Transverse colon (tissue), 4 donors: Measurements from ENCODE around the gene PRRT3.

Experiments used
- EP300 ChIP-seq: sonication (generic); formaldehyde crosslinking; IDR thresholded peaks from one replicate; pipeline ENCODE4 v1.6.1; 2017; ENCODE audit warnings: antibody characterized with exemption, low read depth
- POLR2AphosphoS5 ChIP-seq, 3 donors: sonication (generic); formaldehyde crosslinking; IDR thresholded peaks; one replicate each; pipeline ENCODE4 v1.6.1; 2016; ENCODE audit warnings: antibody characterized with exemption in 3 of 3
- TF ChIP-seq, protein P1 (sequence below), 5 experiments: fragments of 200-600 bp in 3 of 5; fragments of 450-650 bp in 2 of 5; sonication (generic) in 3 of 5; IDR thresholded peaks; 1 replicate in 2 of 5; 2 replicates in 3 of 5; pipeline ENCODE4 v1.5.1; 2016 to 2017; ENCODE audit warnings: antibody characterized with exemption in 5 of 5, inconsistent platforms in 3 of 5, mild to moderate bottlenecking in 2 of 5, moderate library complexity in 1 of 5

DNA sequence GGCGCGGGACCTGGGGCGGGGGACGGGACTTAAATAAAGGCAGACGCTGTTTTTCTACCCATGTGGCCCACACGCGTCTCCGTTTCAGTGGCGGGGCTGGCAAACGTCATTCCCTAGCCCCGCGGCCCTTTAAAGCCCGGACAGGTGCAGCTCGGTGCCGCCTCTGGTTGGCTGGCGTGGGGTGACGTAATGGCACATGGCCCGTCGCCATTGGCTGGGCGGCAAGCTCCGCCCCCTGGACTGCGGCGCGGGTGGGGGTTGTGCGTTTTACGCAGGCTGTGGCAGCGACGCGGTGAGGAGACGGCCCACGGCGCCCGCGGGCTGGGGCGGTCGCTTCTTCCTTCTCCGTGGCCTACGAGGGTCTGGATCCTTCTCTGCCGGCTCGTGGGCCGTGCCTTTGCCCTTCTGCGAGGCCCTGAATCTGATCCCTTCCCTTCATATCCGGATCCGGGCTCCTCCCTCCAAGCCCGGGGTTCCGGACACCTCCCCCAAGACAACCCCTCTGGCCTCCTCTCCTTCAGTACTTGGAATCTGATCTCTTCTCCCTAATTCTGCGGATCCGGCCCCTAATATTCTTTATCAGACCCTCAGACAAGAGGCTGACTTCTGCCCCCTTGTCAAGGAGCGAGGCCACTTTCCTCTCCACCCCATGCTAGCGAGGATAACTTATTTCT is 18.5 kb downstream of the PRRT3 start, which contains the start of gene CRELD1:
- TF ChIP-seq, protein P1, sequence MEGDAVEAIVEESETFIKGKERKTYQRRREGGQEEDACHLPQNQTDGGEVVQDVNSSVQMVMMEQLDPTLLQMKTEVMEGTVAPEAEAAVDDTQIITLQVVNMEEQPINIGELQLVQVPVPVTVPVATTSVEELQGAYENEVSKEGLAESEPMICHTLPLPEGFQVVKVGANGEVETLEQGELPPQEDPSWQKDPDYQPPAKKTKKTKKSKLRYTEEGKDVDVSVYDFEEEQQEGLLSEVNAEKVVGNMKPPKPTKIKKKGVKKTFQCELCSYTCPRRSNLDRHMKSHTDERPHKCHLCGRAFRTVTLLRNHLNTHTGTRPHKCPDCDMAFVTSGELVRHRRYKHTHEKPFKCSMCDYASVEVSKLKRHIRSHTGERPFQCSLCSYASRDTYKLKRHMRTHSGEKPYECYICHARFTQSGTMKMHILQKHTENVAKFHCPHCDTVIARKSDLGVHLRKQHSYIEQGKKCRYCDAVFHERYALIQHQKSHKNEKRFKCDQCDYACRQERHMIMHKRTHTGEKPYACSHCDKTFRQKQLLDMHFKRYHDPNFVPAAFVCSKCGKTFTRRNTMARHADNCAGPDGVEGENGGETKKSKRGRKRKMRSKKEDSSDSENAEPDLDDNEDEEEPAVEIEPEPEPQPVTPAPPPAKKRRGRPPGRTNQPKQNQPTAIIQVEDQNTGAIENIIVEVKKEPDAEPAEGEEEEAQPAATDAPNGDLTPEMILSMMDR (IDR thresholded peaks at IDR 0.05), result no peak
- peak; percentile 90 to 96 (median 91) for TF ChIP-seq POLR2AphosphoS5 (IDR thresholded peaks at IDR 0.05)
- no peak for TF ChIP-seq EP300
